GM21515 (cell line): ENCODE results near the gene SEMA5B.

ENCODE experiments used
- ATAC-seq: cut with Tn5 transposase; IDR thresholded peaks from one replicate; pipeline ENCODE4 v1.9.1; 2021; ENCODE audit not compliant: unreplicated experiment

The SEMA5B gene

DNA sequence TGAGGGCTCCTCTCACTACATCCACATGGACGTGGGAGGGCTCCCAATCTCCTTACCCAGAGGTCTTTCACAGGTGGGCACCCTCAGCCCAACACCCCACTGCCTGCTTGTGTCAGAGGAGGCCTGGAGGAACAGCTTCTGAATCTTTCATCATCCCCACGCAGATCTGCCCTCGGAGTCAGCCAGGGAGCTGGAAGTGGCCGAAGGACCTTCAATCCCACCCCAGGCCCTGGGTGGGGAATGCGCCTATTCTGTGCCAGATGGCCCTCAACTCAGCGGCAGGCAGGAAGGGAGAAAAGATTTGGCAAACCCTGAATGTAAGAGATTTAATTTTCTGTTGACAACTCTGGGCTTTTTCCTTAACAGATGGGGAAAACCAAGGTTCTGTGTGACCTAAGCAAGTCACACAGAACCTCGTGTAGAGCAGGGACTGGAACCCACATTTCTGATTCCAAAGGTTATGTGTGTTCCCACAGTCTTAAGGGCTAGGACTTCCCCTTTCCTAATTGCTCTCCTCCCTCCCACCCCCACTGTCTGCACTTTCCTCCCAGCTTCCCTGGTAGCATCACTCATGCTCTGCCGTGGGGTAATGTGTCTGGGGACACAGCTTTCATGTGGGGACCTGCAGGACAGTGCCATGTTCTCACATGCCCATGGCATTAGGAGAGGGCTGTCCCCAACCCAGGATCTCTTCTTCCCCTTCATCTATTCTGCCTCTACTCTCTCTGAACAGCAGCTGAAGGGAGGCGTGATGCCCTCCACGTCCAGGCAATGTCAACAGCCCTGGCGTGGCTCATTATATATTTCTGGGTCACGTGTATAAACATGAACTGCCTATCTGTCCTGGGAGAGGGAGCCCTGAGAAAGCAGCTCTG, 98.1 kb downstream of the SEMA5B start:
- no peak for ATAC-seq

DNA sequence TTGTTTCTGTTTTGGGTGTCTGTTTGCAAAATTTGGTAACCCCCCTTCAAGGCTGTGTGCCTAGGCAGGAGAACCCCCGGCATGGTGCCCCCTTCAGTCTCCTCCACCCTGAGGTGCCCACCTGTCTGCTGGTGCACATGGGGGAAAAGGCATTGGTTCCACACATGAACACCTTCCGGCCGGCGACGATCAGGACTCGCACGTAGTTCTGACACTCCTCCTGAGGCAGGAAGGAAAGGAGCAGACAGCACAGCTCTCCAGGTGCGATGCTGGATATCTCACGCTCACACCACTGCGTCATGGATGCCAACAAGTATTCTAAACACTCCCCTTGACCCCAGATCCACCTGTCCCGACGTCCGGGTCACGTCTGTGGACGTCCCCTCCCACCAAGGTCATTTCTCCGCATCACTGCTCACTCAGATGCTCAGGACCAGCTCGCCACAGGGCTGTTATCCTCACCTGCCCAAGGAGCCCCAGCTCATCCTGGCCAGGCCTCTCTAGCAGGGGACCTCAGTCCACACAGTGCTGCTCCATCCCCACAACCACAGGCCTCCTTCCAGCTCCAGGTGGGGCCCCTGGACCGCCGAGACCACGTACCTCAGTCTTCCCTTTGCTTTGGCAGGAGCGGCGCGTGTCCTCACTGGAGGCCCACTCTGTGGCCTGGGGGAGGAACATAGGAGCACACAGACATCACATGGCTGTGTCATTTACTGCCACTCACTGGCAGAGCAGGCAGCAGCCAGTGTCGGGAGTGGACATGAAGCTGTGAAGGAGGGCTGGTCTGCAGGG, 99.0 kb downstream of the SEMA5B start:
- ATAC-seq, result no peak

DNA sequence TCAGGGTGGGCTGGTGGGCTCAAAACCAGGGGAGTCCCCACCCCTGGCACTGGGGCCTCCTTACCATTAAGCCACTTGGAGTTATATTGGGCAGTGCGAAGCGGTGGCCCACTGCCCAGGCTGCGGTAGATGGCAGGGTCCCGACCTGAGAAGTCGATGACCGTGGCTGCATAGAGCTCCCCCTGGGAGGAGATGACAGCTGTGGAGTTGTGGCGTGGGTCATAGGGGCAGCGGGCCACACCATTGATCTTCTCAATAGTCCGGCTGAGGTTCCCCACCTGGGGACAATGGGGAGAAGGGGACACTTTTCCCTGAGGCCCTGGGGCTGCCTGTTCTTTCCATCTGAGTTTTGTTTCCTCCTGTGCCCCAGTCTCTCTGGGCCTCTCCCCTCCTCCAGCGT, 99.8 kb downstream of the SEMA5B start:
- no peak for ATAC-seq

DNA sequence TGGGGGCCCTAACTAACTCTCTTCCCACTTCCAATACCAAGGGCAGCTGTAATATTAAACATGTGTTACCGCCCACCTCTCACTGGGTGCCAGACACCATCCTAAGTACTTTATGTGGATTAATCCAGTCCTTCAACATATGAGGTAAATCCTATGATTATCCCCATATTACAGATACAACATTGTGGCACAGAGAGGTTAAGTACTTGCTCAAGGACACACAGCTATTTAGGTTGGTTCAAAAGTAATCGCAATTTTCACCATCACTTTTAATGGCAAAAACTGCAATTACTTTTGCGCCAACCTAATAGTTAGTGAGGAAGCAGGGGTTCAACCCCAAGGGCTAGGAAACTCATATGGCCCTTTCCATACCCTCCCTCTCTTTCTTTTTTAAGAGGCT, 100.8 kb downstream of the SEMA5B start:
- no peak for ATAC-seq

DNA sequence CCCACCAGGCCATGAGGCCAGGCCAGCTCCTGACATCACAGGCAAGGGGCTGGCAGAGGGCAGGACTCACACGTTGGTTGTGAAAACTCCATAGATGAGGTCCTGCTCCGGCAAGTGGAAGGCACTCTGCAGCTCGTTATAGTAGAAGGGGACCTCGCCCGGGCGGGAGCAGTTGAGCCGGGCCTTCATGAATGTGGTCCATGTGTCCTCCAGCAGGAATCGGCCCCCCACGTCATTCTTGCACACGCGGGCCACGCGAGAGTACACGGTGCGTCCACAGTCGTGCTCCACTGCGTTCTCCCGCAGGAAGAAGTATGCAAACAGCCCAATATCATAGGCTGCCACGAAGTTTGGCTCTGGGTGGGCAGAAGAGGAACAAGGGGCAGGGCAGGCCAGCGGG, 101.2 kb downstream of the SEMA5B start:
- no peak for ATAC-seq

DNA sequence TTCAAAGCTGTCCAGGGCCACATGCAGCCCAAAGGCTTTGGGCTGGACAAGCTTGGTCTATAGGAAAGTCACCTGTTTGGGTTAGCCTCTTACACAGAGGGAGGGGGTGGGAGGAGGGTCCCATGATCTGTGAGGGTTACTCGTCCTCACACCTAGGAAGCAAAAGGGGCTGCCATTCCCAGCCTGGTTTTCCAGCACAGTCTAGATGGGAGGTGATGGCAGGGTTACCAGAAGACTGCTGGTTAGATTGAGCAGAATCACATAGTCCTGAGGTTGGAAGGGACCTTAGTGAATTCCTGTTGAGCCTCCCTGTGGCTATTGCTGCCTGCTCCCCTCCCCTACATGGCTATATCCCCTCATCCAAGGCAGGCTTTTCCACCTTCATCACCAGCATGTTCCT, 101.8 kb downstream of the SEMA5B start:
- no peak for ATAC-seq

DNA sequence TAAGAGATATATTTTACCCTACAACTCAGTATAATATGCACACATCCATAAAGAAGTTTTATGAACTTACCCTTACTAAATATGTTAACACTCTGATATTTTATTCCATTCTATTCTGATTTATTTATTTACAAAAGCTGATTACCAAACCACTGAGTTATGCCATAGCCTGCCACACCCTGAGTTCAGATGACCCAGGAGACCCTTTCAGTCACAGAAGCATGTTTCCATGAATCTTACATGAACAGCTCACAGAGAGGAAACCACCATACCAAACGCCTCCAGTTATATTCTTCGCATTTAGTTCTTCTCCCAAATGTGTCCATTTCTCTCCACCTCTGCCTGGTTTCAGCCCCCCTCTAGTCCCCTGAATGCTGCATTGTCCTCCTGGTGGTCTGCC, 103.5 kb downstream of the SEMA5B start:
- no peak for ATAC-seq

DNA sequence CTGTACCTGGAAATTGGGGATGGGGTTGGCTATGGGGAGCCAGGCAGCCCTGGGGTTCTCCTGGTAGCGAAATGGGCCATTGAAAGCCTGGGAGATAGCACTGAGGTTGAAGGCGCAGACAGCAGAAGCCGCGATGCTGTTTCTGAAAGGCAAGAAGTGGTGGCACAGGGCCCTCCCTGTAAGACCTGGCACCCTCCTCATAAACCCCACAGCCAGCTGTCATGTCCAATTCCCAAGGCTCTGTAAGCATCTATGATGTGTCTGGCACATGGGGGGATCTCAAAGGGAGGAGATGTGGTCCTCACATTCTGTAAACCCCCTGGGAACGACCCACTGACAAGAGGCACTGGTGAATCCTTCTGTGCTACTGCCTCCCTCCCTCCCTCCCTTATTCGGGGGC, 104.0 kb downstream of the SEMA5B start:
- no peak for ATAC-seq

DNA sequence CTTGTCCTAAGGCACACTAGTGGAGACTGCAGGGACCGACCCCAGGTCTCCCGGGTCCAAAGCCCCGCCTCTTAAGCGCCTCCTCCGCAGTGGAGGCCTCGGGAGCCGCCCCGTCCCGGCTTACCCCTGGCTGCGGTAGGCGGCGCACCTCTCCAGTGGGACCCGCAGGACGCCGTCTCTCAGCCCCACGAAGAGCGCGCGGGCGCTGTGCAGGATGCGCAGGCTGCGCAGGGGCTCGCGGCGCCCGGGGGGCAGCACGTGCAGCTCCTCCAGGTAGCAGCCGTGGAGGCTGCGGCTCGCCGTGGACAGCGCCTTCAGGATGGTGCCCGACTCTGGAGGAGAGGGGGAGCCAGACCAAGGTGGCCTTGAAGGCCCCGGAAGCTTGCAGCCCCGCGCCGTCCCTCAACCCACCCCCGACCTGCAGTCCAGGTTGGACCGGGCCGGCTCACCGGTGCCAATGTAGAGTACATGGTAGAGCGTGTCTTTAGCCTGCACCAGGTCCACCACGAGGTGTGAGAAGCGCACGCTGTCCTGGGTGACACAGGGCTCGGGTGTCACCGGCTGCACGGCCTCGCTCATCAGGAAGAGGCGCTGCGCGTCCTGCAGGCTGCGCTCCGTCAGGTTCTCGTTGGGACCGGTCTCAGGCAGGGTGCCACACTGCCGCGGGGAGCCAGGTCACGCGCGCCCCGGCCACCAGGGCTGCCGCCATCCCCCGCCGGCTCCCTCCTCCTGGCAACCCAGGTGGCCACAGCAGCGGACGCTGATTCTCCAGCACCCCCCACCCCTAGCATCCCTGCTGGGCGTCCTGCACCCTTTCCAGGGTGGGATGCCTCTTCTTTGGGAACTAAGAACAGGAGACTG, 105.5 kb downstream of the SEMA5B start:
- no peak for ATAC-seq

DNA sequence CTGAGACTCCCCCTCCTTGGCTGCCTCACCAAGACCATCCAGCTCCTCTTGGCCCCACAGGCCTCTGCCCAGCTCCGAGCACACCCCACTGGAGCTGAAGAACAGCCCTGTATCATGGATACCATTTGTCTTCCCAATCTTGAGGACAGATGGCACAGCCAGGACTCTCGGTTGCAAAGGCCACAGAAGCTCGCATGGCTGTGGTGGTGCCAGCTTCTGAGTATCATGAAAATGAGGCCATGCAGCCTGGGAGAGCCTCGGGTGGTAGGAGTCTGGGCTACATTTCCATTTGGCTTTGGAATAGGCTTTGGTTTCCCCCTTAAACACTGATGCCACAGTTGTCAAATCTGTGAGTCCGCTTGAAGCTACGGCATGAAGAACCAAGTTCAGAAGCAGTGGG, 106.6 kb downstream of the SEMA5B start:
- no peak for ATAC-seq

DNA sequence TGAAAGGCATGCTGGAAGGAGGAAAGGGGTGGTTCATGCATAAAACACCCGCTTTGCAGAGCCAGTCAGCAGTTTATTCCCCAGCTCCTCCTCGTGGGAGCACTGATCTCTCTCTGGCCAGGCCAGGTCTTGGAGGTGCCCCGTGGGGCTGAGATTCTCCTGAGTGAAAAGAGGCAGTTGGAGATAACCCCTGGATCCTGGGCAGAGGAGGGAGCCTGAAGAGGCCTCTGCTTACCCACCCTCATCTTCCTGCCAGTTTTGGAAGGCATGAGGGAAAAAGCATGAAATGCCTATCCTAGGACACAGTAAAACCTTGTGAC, 108.3 kb downstream of the SEMA5B start:
- no peak for ATAC-seq

DNA sequence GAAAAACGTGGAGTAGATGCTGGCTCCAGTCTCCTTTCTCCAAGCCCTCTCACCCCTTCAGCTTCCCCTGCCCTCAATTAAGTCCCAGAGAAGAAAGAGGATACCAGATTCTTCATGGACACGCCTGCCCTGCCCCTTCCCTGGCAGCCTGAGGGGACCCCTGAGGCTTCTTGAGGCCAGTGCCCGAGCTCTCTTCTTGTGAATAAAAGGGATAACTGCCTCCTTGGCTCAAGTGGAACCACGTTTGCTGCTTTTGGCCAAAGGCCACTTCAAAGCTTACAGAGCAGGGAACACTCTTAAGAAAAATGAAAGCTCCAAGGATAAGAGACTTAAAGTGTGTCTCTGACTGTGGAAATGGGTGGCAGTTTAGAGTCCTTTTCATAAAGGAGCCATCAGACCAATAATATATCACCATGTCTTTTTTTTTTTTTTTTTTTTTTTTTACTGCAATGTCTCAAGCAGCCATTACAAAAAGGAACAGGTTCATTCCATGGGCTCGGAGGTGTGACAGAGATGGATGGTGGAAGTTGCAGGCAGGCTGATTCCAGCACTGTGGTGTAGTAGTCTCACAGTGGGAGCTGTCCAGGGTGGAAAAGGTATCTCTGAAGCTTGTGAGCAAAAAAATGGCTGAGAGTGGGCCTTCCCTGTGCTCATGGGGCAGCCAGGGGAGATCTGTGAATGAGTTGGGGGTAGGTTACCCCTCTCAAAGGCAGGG, 108.8 kb downstream of the SEMA5B start:
- no peak for ATAC-seq

DNA sequence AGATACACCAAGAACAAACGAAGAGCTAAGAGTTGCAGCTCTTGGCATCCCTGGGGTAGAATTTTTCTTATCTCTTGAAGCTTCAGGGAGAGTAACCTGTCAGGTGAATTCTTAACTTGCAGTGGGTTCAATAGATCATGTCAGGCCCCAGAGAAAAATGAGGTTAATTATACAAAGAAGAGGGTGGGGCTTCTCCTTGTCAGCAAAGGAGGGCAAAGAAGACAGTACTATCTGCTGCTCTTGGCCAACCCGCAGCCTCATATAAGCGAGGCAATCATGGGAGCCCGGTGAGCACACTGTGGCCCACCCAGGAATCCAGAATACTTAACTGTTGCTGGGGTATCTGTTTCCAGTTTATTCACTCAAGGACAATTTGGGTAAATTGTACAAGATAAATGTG, 110.2 kb downstream of the SEMA5B start:
- ATAC-seq, result no peak

DNA sequence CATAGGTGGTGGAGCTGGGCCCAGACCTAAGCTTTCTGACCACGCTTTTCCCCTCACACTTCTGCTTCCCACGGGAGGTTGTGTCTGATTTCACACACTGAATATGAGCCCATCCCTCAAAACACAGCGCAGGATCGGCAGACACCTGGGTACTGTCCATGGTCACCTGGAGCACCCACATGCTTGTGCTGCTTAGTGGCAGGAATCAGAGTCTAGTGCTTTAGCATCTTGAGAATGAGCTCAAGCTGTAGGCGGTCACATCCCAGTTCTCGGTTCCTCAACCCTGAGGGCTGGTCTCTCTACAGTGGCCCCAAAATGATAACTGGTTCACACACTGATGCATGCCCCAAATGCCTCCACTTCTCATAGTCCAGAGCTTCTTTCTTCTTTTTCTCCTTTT, 111.0 kb downstream of the SEMA5B start:
- no peak for ATAC-seq

DNA sequence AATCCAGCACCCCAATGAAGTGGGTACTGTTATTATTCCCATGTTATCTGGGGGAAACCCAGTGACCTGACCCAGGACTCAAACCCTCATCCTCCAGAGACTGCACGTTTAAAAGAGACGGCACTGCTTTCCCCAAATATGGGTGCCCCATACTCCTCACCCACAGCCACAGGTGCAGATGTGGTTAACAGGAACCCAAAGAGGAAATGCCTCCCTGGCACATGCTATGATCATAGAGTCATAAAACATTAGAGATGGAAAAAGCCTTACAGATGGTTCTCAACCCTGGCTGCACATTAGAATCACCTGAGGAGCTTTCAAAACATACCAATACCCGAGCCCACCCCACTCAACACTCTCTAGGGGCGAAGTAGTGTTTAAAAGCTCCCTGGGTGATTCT, 111.5 kb downstream of the SEMA5B start:
- ATAC-seq, result no peak

DNA sequence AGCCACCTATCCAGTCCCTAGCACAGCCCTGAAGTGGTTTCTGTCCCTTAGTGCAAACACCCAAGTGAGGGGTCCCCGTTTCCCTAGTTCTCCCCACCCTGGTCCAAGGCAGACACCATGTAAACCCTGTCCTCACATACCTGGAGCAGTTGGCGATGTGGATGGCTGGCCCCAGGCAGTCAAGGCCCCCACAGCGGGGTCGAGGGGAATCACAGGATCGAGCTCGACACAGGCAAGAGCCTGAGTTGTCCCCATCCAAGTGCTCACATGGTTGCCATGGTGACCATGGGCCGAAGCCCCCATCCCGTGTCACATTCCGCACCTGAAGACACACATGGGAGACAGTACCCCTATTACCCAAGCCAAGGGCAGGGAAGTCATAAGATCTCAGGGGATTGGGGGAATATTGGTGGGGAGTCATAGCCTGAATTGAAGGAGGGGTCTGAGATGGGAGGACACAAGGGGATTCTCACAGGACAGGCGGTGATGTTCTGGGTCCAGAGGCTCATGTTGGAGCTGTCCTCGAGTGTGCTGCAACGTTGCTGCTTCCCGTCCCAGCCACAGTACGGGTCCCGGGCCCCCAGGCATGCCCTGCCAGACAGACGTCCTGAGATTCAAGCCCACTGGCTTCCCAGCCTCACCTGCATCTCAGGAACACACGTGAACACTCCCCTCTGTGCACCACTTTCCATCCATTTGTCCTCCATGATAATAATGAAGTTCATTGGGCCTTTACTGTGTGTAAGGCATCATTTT, 112.1 kb downstream of the SEMA5B start:
- no peak for ATAC-seq

DNA sequence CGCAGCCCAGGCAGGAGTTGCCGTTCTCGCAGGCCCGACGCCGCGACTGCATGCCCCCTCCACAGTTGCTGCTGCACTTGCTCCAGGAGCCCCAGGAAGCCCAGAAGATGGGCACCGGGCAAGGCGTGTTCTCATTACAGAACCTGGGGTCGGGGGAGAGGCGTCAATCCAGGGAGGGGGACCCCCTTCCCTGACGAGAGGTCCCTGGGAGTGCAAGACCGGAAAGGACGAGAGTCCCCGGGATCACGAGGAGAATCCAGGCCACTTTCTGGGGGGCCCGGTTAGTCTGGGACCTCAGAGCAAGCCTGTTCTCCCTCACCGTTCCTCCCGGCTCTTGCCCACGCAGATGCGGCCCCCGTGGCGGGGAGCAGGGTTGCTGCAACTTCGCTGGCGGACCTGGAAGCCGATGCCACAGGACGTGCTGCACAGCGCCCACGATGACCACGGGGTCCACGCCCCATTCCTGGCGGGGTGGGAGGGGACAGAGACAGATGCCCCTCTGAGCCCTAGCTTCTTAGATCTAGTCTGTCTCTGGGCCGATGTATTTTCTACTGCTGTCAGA, 113.9 kb downstream of the SEMA5B start:
- ATAC-seq, result no peak

DNA sequence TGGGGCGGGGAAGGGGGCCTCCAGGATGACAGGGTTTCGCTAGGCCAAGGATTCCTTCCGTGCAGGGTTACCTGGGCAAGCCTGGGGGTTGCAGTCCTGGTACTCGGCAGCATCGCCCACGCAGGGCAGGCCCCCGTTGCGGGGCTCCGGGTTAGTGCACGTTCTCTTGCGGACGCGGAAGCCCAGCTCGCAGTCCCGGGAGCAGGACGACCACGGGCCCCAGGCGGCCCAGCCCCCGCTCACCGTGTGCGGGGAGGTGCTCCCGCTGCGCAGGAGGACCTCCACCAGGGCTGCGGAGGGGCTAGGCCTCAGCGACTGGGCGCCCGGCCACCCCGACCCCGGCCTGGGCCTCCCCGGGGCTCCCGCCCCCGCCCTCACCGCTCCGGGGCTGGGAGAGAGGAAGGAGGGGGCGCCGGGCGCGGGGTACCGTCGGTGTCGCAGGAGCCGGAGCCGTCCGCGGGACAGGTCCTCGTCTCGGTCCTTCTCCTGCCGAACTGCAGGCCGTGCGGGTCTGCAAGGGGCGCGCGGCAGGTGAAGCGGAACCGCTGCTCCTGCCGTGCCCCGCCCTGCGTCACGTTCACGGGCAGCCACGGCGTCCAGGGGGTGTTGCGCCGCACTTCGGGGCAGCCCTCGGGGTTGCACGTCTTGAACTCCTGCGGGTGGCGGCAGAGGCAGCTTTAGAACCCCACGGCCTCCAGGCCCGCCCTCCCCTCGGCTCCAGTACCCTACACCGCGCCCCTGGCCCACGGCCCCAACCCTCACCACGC, 114.6 kb downstream of the SEMA5B start:
- no peak for ATAC-seq

DNA sequence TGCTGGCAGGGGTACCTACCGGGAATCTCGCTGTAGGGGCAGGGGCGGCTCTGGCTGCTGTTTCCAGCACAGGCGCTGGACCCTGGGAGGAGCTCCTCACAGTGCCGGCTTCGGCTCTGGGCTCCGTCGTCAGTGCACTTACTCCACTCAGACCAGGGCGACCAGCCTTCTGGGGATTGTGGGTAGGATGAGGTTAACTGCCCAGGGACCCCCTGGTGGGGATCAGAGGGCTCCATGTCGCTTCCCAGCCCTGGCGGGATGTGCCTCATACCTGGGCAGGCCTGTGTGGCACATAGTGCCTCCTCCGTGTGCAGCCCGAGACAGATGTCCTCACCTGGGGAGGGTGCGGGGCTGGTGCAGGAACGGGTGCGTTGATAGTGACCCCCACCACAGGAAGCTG, 115.7 kb downstream of the SEMA5B start:
- ATAC-seq, result no peak
